HL-60 (cell line): Measurements from ENCODE around the gene PTPRM.

Source experiments
- DNase-seq, 2 experiments: peaks; one replicate each; pipeline ENCODE4 v3.0.0-alpha.2; 2010 to 2020; ENCODE audit warnings: low read depth in 1 of 2, low spot score in 1 of 2
- H3K27ac ChIP-seq: fragments of 250-450 bp; sonication (Bioruptor Pico); replicated peaks from 2 replicates; pipeline ENCODE4 v1.5.1; 2020; ENCODE audit warnings: mild to moderate bottlenecking, moderate library complexity
- H3K27me3 ChIP-seq: fragments of 250-450 bp; sonication (Bioruptor Pico); 2 replicates; pipeline ENCODE4 v1.5.1; 2021; ENCODE audit warnings: mild to moderate bottlenecking, moderate library complexity; ENCODE audit not compliant: insufficient read depth, poor library complexity, severe bottlenecking
- H3K4me3 ChIP-seq: replicated peaks from 2 replicates; pipeline ENCODE4 v1.5.1; 2011; ENCODE audit warnings: mild to moderate bottlenecking, control low read depth, low read length; ENCODE audit not compliant: insufficient read depth
- GABPA ChIP-seq: IDR thresholded peaks from 2 replicates; pipeline ENCODE4 v1.6.1; 2012; ENCODE audit warnings: low read depth
- POLR2AphosphoS5 ChIP-seq: IDR thresholded peaks from 2 replicates; pipeline ENCODE4 v1.6.1; 2012; ENCODE audit warnings: low read depth
- SPI1 ChIP-seq: IDR thresholded peaks from 2 replicates; pipeline ENCODE4 v1.6.1; 2012; ENCODE audit warnings: low read depth, mild to moderate bottlenecking, borderline replicate concordance
- TF ChIP-seq, protein P1 (sequence below): IDR thresholded peaks from 2 replicates; pipeline ENCODE4 v1.6.1; 2012; ENCODE audit warnings: low read depth; ENCODE audit not compliant: insufficient replicate concordance
- TF ChIP-seq, protein P2 (sequence below): IDR thresholded peaks from one replicate; pipeline ENCODE4 v1.5.1; 2011; ENCODE audit warnings: low read length, control low read depth, inconsistent platforms; ENCODE audit not compliant: insufficient read depth

The PTPRM gene

DNA sequence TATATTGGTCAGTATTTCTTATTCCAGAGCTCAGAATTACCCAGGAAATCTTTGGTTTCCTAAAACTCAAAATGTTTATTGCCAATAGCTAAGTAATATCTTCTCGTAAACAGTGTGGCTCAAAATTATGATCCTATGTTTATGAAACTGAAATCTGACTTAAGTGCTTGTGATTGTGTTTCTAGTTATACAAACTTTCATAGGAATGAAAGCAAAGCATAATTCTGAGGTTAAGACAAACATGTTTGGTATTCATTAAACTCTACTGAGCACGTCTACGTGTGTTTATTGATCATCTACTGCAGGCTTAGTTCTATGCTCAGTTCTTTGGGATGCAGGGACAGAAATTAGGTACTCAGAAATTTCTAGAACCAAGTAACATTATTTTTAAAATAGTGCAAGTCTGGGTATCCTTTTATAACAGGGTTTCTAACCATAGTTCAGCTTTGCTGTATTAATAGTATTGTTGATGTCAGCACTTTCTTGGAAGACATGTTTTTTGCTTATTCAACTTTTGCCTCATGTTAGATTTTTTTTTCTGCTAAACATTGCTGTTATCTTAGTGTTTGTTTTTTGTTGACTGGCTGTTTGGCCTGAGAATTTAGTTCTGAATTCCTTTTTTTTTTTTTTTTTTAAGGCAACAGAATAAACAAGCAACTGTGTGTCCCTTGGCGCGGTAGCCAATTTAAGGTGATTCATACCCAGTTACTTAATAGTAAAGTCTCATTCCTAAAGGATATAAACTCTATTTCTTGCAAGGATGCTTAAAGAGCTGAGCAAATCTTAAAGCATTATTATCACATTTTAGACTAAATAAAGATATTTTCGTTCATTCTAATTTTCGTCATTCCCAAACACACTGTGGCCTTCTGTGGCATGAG lies 31.3 kb downstream of the PTPRM start:
- no peaks in the 10 kb centered on the region for H3K27me3 ChIP-seq
- TF ChIP-seq POLR2AphosphoS5 (no peak), GABPA (no peak), SPI1 (no peak)
- TF ChIP-seq, protein P1, sequence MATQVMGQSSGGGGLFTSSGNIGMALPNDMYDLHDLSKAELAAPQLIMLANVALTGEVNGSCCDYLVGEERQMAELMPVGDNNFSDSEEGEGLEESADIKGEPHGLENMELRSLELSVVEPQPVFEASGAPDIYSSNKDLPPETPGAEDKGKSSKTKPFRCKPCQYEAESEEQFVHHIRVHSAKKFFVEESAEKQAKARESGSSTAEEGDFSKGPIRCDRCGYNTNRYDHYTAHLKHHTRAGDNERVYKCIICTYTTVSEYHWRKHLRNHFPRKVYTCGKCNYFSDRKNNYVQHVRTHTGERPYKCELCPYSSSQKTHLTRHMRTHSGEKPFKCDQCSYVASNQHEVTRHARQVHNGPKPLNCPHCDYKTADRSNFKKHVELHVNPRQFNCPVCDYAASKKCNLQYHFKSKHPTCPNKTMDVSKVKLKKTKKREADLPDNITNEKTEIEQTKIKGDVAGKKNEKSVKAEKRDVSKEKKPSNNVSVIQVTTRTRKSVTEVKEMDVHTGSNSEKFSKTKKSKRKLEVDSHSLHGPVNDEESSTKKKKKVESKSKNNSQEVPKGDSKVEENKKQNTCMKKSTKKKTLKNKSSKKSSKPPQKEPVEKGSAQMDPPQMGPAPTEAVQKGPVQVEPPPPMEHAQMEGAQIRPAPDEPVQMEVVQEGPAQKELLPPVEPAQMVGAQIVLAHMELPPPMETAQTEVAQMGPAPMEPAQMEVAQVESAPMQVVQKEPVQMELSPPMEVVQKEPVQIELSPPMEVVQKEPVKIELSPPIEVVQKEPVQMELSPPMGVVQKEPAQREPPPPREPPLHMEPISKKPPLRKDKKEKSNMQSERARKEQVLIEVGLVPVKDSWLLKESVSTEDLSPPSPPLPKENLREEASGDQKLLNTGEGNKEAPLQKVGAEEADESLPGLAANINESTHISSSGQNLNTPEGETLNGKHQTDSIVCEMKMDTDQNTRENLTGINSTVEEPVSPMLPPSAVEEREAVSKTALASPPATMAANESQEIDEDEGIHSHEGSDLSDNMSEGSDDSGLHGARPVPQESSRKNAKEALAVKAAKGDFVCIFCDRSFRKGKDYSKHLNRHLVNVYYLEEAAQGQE, result no peak
- TF ChIP-seq, protein P2, sequence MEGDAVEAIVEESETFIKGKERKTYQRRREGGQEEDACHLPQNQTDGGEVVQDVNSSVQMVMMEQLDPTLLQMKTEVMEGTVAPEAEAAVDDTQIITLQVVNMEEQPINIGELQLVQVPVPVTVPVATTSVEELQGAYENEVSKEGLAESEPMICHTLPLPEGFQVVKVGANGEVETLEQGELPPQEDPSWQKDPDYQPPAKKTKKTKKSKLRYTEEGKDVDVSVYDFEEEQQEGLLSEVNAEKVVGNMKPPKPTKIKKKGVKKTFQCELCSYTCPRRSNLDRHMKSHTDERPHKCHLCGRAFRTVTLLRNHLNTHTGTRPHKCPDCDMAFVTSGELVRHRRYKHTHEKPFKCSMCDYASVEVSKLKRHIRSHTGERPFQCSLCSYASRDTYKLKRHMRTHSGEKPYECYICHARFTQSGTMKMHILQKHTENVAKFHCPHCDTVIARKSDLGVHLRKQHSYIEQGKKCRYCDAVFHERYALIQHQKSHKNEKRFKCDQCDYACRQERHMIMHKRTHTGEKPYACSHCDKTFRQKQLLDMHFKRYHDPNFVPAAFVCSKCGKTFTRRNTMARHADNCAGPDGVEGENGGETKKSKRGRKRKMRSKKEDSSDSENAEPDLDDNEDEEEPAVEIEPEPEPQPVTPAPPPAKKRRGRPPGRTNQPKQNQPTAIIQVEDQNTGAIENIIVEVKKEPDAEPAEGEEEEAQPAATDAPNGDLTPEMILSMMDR, result no peak
- H3K4me3 ChIP-seq, result no peak overlapping the region
- H3K27ac ChIP-seq, result no peak overlapping the region
- DNase-seq, result no peak

DNA sequence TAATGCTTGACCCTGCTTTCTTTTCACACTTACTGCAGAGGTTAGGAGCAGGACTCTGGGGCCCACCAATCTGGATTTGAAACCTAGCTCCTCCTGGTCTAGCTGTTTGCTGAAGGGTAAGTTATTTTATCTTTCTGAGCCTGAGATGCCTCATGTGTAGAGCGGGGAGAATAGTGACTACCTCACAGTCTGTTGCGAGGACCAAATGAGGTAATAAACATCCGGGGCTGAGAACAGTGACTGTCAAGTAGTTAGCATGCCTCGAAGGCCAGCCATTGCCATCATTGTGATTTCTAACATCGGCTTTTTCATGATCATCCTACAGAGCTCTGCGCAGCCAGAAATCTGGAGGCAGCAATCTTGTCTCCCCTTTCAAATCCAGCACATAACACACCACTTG lies 32.9 kb downstream of the PTPRM start:
- no peaks in the 10 kb centered on the region for H3K27me3 ChIP-seq
- no peak overlapping the region for H3K4me3 ChIP-seq
- DNase-seq, result no peak
- TF ChIP-seq, protein P2, result no peak
- TF ChIP-seq POLR2AphosphoS5 (no peak), SPI1 (no peak), GABPA (no peak)
- TF ChIP-seq, protein P1, result no peak
- no peak overlapping the region for H3K27ac ChIP-seq

DNA sequence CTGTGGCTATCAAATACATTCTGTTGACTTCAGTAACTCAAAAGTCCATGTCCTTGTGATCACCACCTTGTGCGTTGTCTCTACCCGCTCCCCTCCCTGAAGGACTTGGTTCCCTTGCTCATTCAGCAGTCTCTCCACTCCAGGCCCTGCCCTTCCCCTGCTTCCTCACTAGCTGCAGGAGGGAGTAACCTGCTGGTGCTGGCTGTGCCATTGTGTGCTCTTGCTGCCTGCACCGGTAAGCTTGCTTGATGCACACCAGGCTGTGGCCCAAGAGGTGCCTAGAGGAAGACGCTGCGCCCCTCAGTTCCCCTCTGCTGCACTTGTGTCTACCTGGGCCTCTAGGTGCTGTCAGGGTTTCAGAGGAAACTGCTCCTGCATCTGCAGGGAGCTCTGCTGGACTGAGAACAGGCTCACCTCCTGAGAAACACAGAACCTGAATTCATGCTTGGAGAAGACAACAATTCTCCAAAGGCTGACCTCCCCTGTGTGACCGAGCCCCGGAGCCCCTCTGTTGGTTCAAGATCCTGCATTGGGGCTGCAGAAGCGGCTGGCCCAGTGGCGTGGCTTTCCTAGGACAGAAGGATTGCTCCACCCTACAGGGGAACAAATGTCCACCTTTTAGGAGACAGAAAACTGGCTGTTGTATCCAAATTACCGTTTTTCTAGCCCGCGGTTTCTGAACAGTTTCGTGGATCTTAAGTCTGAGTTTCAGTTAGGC lies 33.6 kb downstream of the PTPRM start:
- DNase-seq, result no peak
- H3K4me3 ChIP-seq, result no peak overlapping the region
- no peaks in the 10 kb centered on the region for H3K27me3 ChIP-seq
- TF ChIP-seq, protein P2, result no peak
- TF ChIP-seq POLR2AphosphoS5, result no peak
- no peak for TF ChIP-seq GABPA
- no peak for TF ChIP-seq SPI1
- TF ChIP-seq, protein P1, result no peak
- H3K27ac ChIP-seq, result no peak overlapping the region
